Activated naive CD4-positive, alpha-beta T cell treated with anti-CD3 and anti-CD28 coated beads, Interleukin-2, amount 50 U/mL, for 16 hours (primary cell): ENCODE measurements around the gene URB1.
"Not testable (repeated sequence)": the region's sequence is repeated elsewhere in the genome, so short reads cannot be mapped to it uniquely, and the experiment has no call there.

Experiments used
- DNase-seq: peaks from one replicate; pipeline ENCODE4 v3.0.0-alpha.2; 2020

URB1 gene

GRCh38 chr21:32279377-32279680 lies 113.5 kb downstream of the URB1 start:
- no peak for DNase-seq

- DNase-seq: peak; percentile 99
Observed at GRCh38 chr21:32278518-32279376, 114.1 kb downstream of the URB1 start, which contains the start of gene MIS18A. TSS of gene MIS18A (minus strand) at chr21:32279049. CDS start at chr21:32279014, 35 bp downstream.

DNA sequence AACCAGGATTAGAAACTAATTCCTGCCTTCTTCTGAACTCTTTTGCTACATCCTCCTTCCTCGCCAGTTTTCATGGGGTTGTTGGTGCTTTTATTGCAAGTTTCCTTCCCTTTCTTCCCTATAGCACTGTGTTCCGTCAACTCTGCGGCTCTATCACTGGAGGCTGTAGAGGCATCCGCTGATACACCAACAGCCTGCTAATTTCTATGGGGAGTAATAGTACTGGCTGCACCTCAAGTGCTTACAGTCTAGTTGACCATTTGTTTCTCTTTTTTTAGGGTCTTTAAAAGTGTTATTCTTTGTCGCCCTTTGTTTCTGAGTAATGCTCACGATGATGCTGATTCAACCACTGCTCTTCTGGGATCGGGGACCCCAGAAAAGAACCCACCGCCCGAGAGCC lies 114.7 kb downstream of the URB1 start:
- DNase-seq: no peak

DNA sequence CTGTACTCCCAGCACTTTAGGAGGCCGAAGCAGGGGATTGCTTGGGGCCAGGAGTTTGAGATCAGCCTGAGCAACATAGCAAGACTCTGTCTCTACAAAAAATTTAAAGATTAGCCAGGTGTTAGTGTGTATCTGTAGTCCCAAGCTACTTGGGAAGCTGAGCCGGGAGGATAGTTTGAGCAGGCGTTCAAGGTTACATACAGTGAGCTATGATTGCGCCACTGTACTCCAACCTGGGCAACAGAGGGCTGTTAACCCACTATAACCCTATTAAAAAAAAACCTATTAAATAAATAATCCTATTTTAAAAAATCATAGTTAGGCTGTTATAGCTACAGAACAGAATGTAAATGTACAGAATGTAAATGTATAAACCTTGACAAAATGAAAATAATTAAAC lies 116.1 kb downstream of the URB1 start:
- DNase-seq: no peak

DNA sequence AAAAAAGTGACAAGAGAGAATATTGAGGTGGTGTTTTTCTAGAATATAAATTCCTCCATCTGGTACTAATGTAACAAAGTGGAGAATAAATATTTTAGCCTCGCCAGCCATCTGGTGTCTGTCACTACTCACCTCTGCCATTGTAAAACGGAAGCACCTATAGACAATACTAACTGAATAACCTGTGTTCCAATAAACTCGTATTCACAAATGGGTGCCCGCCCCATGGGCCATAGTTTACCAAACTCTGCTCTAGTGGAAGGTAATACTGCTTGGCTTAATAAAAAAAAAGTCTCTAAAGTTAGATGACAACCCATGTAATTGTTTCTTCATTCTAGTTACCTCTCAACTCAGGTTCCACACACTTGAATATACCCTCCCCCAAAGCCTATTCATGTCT lies 122.1 kb downstream of the URB1 start:
- DNase-seq: no peak

GRCh38 chr21:32265321-32265720 lies 127.5 kb downstream of the URB1 start:
- DNase-seq: not testable (repeated sequence)

- DNase-seq: no peak
Observed at GRCh38 chr21:32261929-32262328, 130.9 kb downstream of the URB1 start.
